Right ventricle myocardium inferior (tissue), 1 donor: ENCODE data around the gene TBC1D25. TPM values are rescaled to one million over a fixed set of nuclear protein-coding genes. Genes with fewer than 3 reads are reported as not detected.

ENCODE experiments used
- ATAC-seq: fragments of 200-7000 bp; cut with Tn5 transposase; one replicate; pipeline ENCODE4 v1.9.1; 2020; ENCODE audit warnings: mild to moderate bottlenecking, moderate library complexity
- DNase-seq: peaks from one replicate; pipeline ENCODE4 v3.0.0; 2021; ENCODE audit errors: missing footprints
- intact Hi-C: fragments of 100-400 bp; cut with DNase I; formaldehyde crosslinking; loops from one replicate; pipeline ENCODE4 v1.11.0; 2022
- total RNA-seq: library from RNA; stranded (reverse); fragmentation: NEBNext Ultra II Directional; extraction: Animal tissue kit (Norgen Biotek cat#: 25700); gene quantifications from one replicate; pipeline ENCODE4 v1.2.1, GENCODE V29; 2021
- donor health status: DM: no; HTN: yes; CAD: no; lungs with severe emphysema.

The TBC1D25 gene
- total RNA-seq, 1 donor from 2014 or later = 20.5 TPM

DNA sequence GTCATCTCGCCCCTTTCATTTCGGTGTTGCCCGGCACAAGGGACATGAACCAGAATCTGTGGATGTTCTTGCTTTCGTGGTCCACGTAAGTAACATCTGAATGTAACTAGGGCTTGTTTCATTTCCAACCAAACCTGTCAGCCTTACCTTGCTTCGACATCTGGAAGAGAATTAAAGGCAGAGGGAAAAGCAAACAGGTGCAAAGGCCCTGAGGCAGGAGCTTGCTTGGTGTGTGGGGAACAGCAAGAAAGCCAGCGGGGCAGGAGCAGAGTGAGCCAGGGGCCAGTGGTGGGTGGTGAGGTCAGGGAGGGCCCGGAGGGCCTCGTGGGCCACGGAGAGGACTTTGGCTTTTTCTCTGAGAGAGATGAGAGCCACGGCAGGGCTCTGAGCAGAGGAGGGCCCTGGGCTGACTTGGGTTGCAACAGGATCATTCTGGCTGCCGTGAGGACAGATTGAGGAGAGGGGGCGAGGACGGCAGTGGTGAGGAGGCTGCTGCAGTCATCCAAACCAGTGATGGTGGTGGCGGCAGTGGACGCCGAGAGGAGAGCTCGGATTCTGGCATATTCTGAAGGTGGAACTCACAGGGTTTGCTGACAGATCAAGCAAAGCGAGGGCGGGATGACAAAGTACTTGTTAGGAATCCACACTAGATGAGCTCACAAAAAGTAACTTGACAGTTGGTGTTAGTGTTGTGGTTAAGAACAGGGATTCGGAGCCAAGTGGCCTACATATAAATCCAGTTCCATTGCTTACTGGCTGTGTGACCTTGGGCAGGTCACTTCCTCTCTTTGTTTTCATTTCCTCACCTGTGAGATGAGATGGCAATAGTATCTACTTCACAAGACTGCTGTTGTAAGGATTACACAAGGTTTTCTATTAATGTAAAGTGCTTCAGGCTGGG lies 50.9 kb downstream of the TBC1D25 start:
- ATAC-seq (no peak), DNase-seq (no peak)
- intact Hi-C loops = loop anchor here (2.0 kb wide), 1 partner anchor 16 kb away; the partner anchor contains the start of gene RBM3

GRCh38 chrX:48591255-48591791 lies 51.8 kb downstream of the TBC1D25 start:
- ATAC-seq (peak; percentile 72), DNase-seq (no peak)
- intact Hi-C loops = loop anchor here (2.0 kb wide), 1 partner anchor 17 kb away; the partner anchor contains the start of gene RBM3

DNA sequence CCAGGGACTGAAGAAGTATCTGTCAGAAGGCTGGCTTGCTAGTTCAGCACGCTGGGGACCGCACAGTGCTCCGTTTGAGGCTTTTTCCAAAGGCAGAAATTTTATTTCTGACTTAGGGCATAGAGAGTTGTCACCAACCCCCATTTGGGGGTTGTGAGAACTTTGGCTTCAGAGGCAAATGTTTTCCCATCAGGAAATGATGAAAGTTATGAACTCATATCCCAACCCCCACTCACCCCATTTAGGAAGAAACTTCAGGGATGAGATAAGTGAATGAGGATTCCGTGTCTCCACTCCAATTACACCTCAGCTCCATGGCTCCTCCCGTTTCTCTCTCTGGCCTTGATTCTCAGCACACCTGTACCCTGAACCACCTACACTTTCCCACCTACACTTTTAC lies 53.5 kb downstream of the TBC1D25 start:
- intact Hi-C loops = no loop called here
- ATAC-seq = no peak
- DNase-seq = no peak

DNA sequence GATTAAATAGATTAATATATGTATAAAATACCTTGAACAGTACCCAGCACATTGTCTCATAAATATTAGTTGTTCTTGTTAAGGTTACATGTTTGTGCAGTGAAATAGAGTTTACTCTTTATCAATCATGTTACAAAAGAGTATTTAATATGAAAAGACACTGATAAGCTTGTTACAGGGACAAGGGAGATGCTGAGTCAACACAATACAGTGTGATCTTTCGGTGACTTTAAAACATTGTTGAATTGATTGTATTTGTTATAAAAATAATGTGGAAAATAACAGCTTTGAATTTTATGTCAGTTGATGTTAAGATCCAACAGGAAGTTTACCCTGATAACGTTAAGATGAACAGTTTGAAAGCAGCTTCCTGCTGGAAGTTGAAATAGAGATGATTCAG lies 56.4 kb downstream of the TBC1D25 start:
- no peak for ATAC-seq
- no peak for DNase-seq
- intact Hi-C loops = no loop called here

- ATAC-seq (peak; percentile 95), DNase-seq (peak; percentile 95)
- intact Hi-C loops = no loop called here
Measured at GRCh38 chrX:48597353-48598264, 58.1 kb downstream of the TBC1D25 start, which contains the start of gene WDR13. TSS of gene WDR13 (plus strand) at chrX:48597492. CDS start at chrX:48597997, 505 bp downstream.

DNA sequence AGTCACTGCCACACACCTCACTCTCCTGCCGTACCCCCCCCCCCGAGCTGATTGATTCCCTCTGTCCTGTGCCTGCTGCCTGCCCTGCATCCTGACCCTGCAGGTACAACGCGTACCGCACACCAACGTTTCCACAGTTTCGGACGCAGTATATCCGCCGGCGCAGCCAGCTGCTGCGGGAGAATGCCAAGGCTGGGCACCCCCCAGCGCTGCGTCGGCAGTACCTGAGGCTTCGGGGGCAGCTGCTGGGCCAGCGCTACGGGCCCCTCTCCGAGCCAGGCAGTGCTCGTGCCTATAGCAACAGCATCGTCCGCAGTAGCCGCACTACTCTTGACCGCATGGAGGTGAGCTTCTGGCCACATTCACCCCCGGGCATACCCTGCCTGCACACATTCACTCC lies 59.1 kb downstream of the TBC1D25 start:
- intact Hi-C loops = no loop called here
- no peak for DNase-seq

DNA sequence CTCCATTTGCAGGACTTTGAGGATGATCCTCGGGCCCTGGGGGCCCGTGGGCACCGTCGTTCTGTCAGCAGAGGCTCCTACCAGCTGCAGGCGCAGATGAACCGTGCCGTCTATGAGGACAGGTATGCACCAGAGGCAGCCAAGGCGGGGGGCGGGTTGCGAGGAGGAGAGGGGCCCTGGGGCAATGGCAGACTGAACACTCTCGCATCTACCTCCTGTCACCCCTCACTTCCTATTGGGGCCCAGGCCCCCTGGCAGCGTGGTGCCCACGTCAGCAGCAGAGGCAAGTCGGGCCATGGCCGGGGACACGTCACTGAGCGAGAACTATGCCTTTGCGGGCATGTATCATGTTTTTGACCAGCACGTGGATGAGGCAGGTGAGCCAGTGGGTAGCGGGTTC lies 59.8 kb downstream of the TBC1D25 start:
- no peak for DNase-seq
- intact Hi-C loops = no loop called here
- ATAC-seq = no peak

More for the DNA sequence above, 59.1 kb downstream of the TBC1D25 start:
- ATAC-seq = no peak

GRCh38 chrX:48600226-48600625 lies 60.7 kb downstream of the TBC1D25 start:
- intact Hi-C loops = no loop called here
- no peak for ATAC-seq
- no peak for DNase-seq

DNA sequence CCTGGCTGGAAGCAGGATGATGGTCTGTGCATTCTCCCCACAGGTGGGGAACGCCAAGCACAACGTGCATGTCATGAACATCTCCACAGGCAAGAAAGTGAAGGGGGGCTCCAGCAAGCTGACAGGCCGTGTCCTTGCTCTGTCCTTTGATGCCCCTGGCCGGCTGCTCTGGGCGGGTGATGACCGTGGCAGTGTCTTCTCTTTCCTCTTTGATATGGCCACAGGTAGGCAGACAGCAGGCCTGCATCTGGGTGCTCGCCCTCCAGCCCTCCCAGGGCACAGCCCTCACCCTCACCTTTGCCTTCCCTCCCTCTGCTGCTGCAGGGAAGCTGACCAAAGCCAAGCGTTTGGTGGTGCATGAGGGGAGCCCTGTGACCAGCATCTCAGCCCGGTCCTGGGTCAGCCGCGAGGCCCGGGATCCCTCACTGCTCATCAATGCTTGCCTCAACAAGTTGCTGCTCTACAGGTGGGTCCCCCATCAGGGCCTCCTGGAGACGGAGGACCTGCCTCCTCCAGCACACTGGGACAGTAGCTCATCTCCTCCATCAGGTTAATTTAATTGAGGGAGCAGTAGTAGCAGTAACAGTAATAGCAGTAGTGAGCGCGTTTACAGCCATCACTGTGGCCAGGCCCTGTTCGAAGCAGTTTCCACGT lies 62.4 kb downstream of the TBC1D25 start:
- DNase-seq (no peak), ATAC-seq (no peak)
- intact Hi-C loops = no loop called here

DNA sequence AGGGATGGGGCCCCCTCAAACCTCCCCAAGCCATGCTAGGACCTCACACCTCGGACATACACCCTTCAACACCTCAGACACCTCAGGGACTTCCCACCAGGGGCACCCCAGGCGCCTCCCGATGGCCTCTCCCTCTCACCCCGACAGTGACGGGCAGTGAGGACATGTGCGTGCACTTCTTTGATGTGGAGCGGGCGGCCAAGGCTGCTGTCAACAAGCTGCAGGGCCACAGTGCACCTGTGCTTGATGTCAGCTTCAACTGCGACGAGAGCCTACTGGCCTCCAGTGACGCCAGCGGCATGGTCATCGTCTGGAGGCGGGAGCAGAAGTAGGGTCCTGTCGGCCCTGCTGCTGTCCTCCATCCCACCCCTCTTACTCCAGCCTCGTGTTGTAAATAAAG lies 65.2 kb downstream of the TBC1D25 start:
- DNase-seq = no peak
- no peak for ATAC-seq
- intact Hi-C loops = no loop called here

DNA sequence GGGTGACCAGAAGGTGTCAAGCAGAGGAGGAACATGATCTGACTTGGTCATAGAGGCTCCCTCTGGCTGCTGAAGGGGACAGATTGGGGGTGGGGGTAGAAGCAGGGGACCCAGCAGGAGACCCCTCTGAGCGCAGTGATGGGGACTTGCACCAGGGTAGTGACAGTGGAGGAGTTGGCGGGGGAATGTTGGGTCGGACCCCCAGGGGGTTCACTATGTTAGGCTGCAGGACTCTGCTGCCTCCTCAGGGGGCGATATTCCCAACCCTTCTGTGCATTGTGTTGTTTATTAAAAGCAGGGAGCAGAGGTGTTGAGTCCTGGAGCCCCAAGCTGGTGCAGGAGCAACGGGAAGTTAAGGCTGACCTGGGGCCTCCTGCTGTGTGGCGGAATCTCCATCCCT lies 66.6 kb downstream of the TBC1D25 start:
- peak; percentile 28 for ATAC-seq
- DNase-seq = no peak
- intact Hi-C loops = no loop called here

GRCh38 chrX:48611703-48612102 lies 72.2 kb downstream of the TBC1D25 start:
- no peak for ATAC-seq
- no peak for DNase-seq
- intact Hi-C loops = no loop called here

Other genes with a start within 250 kb of the TBC1D25 start
- gene SSX3, start 183.0 kb upstream of the TBC1D25 start, total RNA-seq = not detected
- gene SSX4, start 156.2 kb upstream of the TBC1D25 start, total RNA-seq = not detected
- not detected for gene SSX4B, start 127.8 kb upstream of the TBC1D25 start, total RNA-seq
- 1.2 TPM for gene SLC38A5, start 69.5 kb upstream of the TBC1D25 start, total RNA-seq
- gene FTSJ1, start 63.5 kb upstream of the TBC1D25 start, total RNA-seq = 15.7 TPM
- gene PORCN, start 30.7 kb upstream of the TBC1D25 start, total RNA-seq = 13.5 TPM
- gene EBP, start 17.9 kb upstream of the TBC1D25 start, total RNA-seq = 54.1 TPM
- 113 TPM for gene RBM3, start 34.8 kb downstream of the TBC1D25 start, total RNA-seq
- 170 TPM for gene WDR13, start 57.8 kb downstream of the TBC1D25 start, total RNA-seq
- gene WAS, start 144.1 kb downstream of the TBC1D25 start, total RNA-seq = 4.4 TPM
- gene SUV39H1, start 157.0 kb downstream of the TBC1D25 start, total RNA-seq = 2.2 TPM
- not detected for gene GLOD5, start 222.0 kb downstream of the TBC1D25 start, total RNA-seq
- gene GATA1, start 246.9 kb downstream of the TBC1D25 start, total RNA-seq = 0.16 TPM